ENCODE data around the gene OR2T6.
"Not testable (repeated sequence)": the region's sequence is repeated elsewhere in the genome, so short reads cannot be mapped to it uniquely, and the experiment has no call there.

The OR2T6 gene

DNA sequence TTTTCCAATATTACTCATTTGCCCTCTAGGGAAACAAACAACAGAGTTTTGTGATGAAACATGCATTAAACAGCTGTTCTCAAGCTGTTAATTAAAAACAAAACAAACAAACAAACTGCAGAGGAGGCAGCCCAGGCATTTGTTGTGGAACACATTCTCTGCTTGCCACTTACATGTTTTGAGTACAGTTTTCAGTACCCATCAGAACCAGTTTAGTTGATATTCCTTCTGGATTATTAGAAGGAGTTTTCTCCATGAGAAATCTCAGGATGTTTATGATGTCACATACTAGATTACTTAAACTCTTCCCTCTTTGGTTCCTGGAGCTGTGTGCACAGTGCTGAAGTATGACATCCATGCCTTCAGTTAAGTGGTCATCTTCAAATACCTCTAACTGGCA, at the start of gene OR2T6:
Gene OR2T6 (plus strand): TSS at position 301 of the 400 bp plus-strand sequence. CDS start 11,863 bp downstream, outside the sequence.
- no peak for DNase-seq (ENCODE audit: low read depth)

DNA sequence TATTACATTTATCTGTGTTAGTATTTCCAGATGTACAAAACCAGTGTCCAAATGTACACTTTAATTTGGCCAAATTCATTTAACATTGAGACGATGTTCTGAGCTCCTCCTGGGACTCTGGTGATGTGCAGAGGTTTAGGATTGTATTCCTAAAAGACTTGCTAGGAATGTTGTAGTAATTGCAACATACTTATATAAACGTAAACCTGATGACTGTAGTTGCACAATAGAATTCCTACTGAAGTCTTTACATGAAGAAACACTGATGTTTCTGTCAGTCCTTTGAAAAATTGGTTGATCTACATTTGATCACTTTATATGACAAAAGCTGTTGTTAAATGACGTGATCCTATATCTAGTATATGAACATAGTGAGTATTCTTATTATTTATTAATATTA, 32.1 kb upstream of the OR2T6 start:
- no peak for DNase-seq (ENCODE audit: low read depth)

- no peak for DNase-seq (ENCODE audit: low read depth)
Measured at GRCh38 chr1:248348475-248348874, 27.1 kb upstream of the OR2T6 start, which contains the start of gene OR14C36. Gene OR14C36 (plus strand): TSS chr1:248348775. CDS start chr1:248348775, 0 bp downstream.

DNA sequence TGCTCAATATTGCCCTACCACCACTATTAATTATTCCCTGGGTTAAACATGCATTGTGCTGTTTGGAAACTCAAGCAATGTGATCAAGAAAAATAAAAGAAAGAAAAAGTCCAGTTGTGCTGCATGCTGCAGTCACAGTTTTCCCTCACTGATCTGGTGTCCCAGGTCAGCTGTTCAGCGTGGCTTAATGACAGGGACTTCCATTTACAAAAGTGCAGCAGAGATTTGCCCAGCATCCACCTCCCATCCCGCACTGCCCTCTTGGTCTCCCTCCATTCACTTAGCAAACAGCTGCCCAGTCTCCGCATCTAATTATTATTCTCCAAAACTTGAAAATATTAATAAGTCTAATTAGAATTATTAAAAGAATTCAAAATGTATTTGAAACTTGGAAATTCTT, 16.1 kb upstream of the OR2T6 start:
- DNase-seq (ENCODE audit: low read depth) = no peak

GRCh38 chr1:248361121-248361715, 14.3 kb upstream of the OR2T6 start, which contains the start of gene OR2T4:
Gene OR2T4 (plus strand): TSS chr1:248361665. CDS start chr1:248361665, 0 bp downstream.
- no peak for DNase-seq (ENCODE audit: low read depth)

GRCh38 chr1:248366609-248367008, 8.9 kb upstream of the OR2T6 start:
- DNase-seq (ENCODE audit: low read depth) = no peak

DNA sequence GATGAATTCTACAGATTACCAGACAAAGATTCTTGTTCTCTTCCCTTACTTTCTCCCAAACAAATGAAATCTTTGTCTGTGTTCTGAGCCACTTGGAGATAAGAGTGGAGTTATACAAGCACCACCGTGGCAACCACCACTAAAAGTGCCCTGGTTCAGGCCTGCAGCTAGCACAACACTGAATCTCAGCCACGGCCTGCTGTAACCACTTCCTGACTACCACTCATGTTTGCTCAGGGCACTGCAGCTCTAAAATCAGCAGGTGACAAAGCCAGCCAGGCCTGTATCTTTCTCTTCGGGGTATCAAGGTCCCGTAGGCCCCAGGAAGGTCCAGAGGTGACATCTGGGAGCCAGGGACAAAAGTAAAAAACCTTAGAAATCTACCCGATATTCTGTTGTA, 3.2 kb upstream of the OR2T6 start:
- no peak for DNase-seq (ENCODE audit: low read depth)

DNA sequence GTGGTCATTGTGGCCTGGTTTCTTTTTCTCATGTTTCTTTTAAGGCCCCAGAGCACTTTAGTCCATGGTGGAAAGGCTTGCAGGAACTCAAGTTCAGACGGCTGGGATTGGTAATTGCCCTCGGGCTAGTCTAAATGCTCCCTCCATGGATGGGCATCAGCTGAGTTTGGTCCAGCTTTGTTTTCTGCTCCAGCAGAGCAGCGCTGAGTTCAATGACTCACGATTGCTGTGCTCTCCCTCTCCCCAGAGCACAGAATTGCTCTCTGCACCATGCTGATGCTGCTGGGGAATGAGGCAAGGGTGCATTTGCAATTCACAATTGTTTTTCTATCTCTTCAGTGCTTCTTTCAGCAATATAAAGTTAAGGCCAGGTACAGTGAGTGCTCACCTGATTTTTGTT, 1.8 kb upstream of the OR2T6 start:
- no peak for DNase-seq (ENCODE audit: low read depth)

DNA sequence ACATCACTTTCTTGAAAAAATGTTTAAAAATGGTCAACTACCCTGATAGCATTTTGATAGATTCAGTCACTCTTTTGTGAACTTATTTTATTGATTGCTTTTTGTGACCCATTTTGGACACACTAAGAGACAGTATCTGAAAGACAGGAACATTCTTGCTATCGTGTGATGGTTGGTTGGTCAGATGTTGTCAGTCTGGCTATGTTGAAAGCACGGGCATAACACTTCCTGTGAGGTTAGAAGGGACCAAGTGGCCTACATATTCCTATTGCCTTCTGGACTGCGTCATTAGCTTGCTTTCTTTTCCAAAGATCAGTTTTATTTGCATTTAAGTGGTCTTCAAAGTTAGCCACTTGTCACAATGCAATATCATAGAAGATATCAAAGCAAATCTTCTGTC, 1.4 kb downstream of the OR2T6 start:
- DNase-seq (ENCODE audit: low read depth) = no peak

DNA sequence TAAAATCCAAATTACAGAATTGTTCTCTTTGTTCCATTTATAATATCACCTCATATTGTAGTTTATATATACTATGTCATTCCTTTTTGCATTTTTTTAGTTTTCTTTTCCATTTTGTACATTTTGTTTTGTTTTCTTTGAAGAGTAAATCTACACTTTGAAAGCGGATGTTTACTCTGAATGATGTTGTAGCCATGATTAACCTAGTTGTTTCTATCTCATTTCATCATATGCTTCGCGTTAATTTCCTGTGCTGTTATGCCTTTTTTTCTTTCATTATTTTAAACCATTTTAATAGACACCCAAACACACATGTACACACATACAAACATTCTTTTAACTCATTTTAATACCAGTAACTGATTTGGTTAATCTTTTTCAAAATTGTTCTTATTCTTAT, 5.3 kb downstream of the OR2T6 start:
- DNase-seq (ENCODE audit: low read depth) = no peak

- no peak for DNase-seq (ENCODE audit: low read depth)
Measured at GRCh38 chr1:248388426-248388825, 12.9 kb downstream of the OR2T6 start.

GRCh38 chr1:248393050-248393449, 17.5 kb downstream of the OR2T6 start:
- no peak for DNase-seq (ENCODE audit: low read depth)

DNA sequence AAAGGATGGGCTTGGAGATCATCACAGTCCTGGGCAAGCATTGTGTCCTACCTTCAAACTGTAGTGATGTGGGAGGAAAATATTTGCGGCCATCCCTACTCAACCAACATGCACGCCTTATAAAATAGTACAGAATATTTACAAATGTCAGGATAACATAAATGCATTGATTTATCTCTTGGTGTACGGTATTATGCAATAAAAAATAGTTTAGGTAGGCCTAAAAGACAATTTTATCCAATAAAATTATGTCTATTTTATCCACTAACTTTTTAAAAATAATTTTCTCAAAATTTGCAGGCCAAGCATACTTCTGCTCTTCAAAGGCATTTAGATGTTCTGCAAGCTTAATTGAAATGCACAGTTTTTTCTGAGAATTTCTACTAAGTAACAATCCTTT, 27.2 kb downstream of the OR2T6 start, which contains the start of gene OR2T1:
Gene OR2T1 (plus strand): TSS at position 301 of the 400 bp plus-strand sequence. CDS start 3,100 bp downstream, outside the sequence.
- no peak for DNase-seq (ENCODE audit: low read depth)

DNA sequence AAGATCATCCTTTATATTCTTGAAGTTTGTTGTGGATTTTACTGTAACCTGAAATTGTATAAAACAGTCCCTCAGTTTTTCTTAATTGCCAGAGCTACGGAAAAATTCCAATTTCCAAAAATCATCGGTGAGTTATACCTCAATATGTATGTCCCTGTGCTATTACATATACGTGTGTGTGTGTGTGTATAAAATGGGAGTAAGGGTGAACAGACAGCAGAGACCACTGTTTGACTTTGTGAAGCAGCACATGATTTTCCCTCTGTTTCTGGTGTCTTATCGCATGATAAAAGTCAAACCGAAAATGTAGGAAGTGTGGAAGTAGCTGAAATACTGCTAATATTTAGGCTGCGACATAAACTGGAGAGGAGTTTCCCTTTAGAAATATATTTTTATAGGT, 28.5 kb downstream of the OR2T6 start:
- no peak for DNase-seq (ENCODE audit: low read depth)

- no peak for DNase-seq (ENCODE audit: low read depth)
Measured at GRCh38 chr1:248406721-248407692, 31.5 kb downstream of the OR2T6 start.

DNA sequence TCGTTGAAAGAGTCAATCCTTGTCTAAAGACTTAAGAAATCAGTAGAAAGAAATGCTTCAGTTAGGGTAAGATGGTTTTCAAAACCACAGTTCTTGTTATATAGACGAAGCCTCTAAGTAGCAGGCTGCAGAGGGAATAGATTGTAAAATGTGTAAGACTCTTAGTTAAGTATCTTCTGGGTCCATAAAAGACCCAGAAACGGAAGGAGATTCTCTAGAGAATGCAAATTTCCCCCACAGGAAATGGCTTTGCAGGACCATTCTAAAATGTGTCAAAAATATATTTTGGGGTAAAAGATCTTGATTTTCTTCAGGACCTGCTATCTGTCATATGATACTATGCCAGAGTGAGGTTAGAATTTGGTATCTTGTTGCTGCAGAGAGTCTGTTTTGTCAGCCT, 40.7 kb downstream of the OR2T6 start:
- no peak for DNase-seq (ENCODE audit: low read depth)

DNA sequence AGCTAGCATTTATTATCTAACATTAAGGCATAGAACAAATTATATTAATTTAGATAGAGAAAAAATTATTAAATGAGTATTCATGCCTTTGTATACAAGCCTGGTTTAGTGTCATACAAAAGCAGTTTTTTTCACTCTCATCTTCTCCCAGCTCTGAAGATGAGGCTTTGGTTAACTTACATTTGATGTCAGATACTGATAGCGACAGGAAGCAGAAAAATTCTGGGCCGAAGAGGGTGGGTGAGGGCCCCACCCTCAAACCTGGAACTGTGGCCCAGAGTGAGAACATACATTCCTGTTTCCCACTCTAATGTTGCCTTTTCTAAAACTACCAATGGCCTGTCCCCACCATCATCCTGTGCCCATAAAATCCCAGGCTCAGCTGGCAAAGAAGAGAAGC, 42.3 kb downstream of the OR2T6 start:
- DNase-seq (ENCODE audit: low read depth) = no peak

GRCh38 chr1:248421384-248421783, 45.8 kb downstream of the OR2T6 start:
- DNase-seq (ENCODE audit: low read depth) = no peak

- not testable (repeated sequence) for DNase-seq (ENCODE audit: low read depth)
Measured at GRCh38 chr1:248427526-248428191, 52.1 kb downstream of the OR2T6 start.

DNA sequence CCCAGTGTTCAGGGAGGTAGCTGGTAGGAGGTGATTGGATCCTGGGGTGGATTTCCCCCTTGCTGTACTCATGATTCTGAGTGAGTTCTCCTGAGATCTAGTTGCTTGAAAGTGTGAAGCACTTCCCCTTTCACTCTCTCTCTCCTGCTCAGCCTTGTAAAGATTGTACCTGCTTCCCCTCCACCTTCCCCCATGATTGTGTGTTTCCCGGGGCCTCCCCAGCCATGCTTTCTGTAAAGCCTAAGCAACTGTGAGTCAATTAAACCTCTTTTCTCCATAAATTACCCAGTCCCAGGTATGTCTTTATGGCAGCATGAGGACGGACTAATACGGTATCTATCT, 52.6 kb downstream of the OR2T6 start:
- not testable (repeated sequence) for DNase-seq (ENCODE audit: low read depth)

DNA sequence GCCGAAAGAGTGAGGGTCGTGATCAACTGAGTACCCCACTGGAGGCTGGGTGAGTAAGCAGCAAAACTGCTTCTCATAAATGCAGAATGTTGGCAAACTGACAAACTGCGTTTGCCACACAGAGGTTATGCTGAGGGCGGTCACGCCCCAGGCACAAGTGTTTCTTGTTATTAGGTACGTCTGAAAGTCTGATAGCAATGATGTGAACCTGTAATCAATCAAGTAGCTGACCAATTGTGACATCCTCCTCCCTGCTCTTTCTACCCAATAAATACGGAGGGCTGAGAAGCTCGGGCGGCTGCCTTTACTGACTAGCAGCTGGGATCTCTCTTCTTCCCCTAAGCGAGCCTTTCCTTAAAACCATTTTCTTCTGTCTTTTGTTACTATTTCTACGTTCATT, 56.1 kb downstream of the OR2T6 start:
- not testable (repeated sequence) for DNase-seq (ENCODE audit: low read depth)

GRCh38 chr1:248432201-248432600, 56.7 kb downstream of the OR2T6 start:
- not testable (repeated sequence) for DNase-seq (ENCODE audit: low read depth)

All from stimulated activated CD8-positive, alpha-beta memory T cell treated with anti-CD3 and anti-CD28 coated beads, Interleukin-7, amount 100 ng/mL, for 24 hours (primary cell).